Upper lobe of right lung (tissue), 1 donor: ENCODE results near the gene TMTC1. TPM values are rescaled to one million over a fixed set of nuclear protein-coding genes. Genes with fewer than 3 reads are reported as not detected.
A peak's percentile ranks its signal among the peaks of the same experiment; 100 is the strongest.

Experiments
- ATAC-seq: fragments of 200-7000 bp; cut with Tn5 transposase; one replicate; pipeline ENCODE4 v1.9.1; 2020; ENCODE audit warnings: mild to moderate bottlenecking, moderate library complexity
- DNase-seq: peaks from one replicate; pipeline ENCODE4 v3.0.0-alpha.2; 2020
- H3K27ac ChIP-seq: fragments of 200-600 bp; one replicate; pipeline ENCODE4 v1.8.0; 2022
- H3K27me3 ChIP-seq: fragments of 200-600 bp; one replicate; pipeline ENCODE4 v1.8.0; 2022; ENCODE audit warnings: mild to moderate bottlenecking
- H3K36me3 ChIP-seq: fragments of 200-600 bp; one replicate; pipeline ENCODE4 v1.8.0; 2022
- H3K4me1 ChIP-seq: fragments of 200-600 bp; one replicate; pipeline ENCODE4 v1.8.0; 2022
- H3K4me3 ChIP-seq: fragments of 200-600 bp; one replicate; pipeline ENCODE4 v1.8.0; 2022; ENCODE audit warnings: mild to moderate bottlenecking
- H3K9me3 ChIP-seq: fragments of 200-600 bp; one replicate; pipeline ENCODE4 v1.8.0; 2022
- intact Hi-C: fragments of 100-400 bp; cut with DNase I; formaldehyde crosslinking; loops from one replicate; pipeline ENCODE4 v1.11.0; 2022
- total RNA-seq: library from RNA; stranded (reverse); fragmentation: NEBNext Ultra II Directional; extraction: Animal tissue kit (Norgen Biotek cat#: 25700); gene quantifications from one replicate; pipeline ENCODE4 v1.2.1, GENCODE V29; 2021
- TF ChIP-seq, protein P1 (sequence below): fragments of 200-600 bp; IDR thresholded peaks from one replicate; pipeline ENCODE4 v1.8.0; 2022; ENCODE audit warnings: antibody characterized with exemption
- donor health status: DM: no; HTN: yes; CAD: no; lungs with severe emphysema.

Gene TMTC1
- total RNA-seq, 1 donor from 2014 or later, result 37.4 TPM

DNA sequence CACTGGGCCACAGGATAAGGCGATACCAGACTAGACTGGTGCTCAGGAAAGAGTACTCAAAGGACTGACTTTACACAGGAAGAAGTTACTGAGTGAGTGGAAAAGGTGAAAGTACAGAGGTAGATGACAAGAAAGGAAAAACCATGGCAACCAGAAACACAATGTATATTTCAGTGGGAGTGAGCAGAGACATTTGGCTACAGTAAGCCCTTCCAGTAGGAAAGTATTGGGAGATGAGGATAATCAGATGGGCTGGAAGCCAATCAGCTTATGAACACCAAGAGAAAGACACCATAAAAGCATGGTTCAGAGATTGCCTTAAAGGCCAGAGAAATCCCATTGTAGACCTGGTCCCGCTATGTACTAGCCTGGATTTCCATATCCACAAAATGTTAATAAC, 51.6 kb downstream of the TMTC1 start:
- Histone ChIP-seq H3K27me3 (no peaks in the 10 kb centered on the region), H3K36me3 (no peaks in the 10 kb centered on the region), H3K4me3 (no peak overlapping the region), H3K27ac (no peak overlapping the region), H3K4me1 (no peaks in the 10 kb centered on the region), H3K9me3 (no peaks in the 10 kb centered on the region)
- intact Hi-C loops, result no loop called here
- DNase-seq (no peak), ATAC-seq (no peak)
- TF ChIP-seq, protein P1, sequence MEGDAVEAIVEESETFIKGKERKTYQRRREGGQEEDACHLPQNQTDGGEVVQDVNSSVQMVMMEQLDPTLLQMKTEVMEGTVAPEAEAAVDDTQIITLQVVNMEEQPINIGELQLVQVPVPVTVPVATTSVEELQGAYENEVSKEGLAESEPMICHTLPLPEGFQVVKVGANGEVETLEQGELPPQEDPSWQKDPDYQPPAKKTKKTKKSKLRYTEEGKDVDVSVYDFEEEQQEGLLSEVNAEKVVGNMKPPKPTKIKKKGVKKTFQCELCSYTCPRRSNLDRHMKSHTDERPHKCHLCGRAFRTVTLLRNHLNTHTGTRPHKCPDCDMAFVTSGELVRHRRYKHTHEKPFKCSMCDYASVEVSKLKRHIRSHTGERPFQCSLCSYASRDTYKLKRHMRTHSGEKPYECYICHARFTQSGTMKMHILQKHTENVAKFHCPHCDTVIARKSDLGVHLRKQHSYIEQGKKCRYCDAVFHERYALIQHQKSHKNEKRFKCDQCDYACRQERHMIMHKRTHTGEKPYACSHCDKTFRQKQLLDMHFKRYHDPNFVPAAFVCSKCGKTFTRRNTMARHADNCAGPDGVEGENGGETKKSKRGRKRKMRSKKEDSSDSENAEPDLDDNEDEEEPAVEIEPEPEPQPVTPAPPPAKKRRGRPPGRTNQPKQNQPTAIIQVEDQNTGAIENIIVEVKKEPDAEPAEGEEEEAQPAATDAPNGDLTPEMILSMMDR, result no peak

DNA sequence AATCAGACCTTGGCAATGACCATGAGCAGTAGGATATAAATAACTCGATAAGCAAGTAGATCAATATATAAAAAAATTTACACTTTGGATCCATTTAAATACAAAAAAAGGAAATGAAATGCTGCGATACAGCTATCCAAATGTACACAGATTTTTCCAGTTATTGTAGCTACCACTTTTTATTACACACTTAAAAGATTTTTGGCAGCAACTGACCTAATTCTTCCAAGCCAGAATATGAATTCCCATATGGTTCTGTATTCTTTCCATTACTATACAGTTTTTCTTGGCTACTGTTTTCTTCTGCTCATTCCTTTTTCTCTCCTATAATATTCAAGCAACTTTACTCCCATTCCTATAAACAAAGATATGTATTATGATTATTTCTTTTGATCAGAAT, 52.2 kb downstream of the TMTC1 start:
- intact Hi-C loops, result no loop called here
- Histone ChIP-seq H3K27ac (no peak overlapping the region), H3K4me3 (no peak overlapping the region), H3K4me1 (no peaks in the 10 kb centered on the region), H3K36me3 (no peaks in the 10 kb centered on the region), H3K27me3 (no peaks in the 10 kb centered on the region), H3K9me3 (no peaks in the 10 kb centered on the region)
- DNase-seq (no peak), ATAC-seq (no peak)
- TF ChIP-seq, protein P1, result no peak

DNA sequence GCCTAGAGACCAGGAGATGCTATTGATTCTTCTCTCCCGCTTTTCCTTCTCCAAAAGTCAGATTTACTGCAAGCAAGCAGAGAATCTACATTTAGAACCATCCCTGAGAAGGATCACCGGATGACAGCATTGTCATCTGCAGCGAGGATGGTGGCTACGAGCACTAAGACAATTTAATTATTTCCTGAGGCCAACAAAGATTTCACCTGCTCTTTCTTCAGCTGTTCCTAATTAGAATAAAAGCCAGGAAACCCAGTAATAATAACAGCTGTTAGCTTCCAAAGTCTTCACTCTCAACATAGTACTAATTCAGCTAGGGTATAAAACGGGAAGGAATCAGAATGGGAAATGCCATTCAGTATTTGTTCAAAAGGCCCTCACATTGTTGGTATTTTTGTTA, 53.3 kb downstream of the TMTC1 start:
- no peaks in the 10 kb centered on the region for H3K4me1 ChIP-seq
- no peak overlapping the region for H3K4me3 ChIP-seq
- no peaks in the 10 kb centered on the region for H3K36me3 ChIP-seq
- no peaks in the 10 kb centered on the region for H3K27me3 ChIP-seq
- no peak overlapping the region for H3K27ac ChIP-seq
- ATAC-seq (no peak), DNase-seq (no peak)
- no peaks in the 10 kb centered on the region for H3K9me3 ChIP-seq
- intact Hi-C loops, result no loop called here
- TF ChIP-seq, protein P1, result no peak

DNA sequence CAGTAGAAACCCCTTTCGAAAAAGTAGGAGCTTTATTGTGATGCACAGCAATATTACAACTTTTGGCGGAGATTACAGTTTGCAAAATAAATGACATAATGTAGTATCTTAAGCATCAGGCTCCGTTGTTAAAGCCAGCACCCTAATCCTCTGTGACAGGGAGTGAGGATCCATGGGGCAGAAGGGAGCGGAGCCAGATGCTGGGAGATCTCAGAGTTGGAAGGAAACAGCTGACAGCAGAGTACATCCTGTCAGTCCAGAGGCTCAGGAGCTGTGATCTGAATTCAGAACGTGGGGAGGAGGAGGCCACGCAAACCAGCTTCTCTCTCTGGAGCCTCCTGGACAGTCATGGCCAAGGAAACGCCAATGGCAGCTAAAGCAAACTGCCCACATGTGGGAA, 55.7 kb downstream of the TMTC1 start:
- Histone ChIP-seq H3K27me3 (no peaks in the 10 kb centered on the region), H3K4me1 (no peaks in the 10 kb centered on the region), H3K9me3 (no peaks in the 10 kb centered on the region), H3K36me3 (no peaks in the 10 kb centered on the region), H3K27ac (no peak overlapping the region), H3K4me3 (no peak overlapping the region)
- ATAC-seq, result no peak
- TF ChIP-seq, protein P1, result no peak
- DNase-seq, result no peak
- intact Hi-C loops, result no loop called here

DNA sequence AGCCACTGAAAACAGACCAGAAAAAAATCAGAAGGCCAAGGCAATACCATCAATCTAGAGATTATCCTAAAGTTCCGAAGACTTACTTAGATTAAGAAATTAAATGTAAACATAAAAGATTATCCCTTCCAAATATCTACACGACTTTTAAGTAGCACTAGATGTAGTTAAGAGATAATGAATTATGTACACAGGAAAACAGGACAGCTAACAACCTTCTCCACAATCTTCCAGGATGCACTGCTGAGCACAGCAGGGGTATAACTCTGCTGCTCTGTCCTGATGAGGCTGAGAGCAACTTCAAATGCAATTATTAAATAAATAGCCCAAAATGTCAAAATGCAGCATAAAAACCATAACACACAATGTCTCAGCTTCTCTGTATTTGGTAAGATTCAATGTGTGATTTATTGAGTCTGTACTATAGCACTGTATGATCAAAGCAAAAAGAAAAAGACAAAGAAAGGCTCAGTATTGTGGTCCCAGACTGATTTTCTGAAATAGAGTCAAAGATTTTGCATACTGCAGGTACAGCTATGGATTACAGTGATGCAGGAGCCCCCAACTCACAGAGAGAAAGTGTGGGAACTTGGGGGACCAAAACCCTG, 56.9 kb downstream of the TMTC1 start:
- Histone ChIP-seq H3K27ac (peak overlapping the region; percentile 68), H3K4me1 (no peaks in the 10 kb centered on the region), H3K4me3 (no peak overlapping the region), H3K9me3 (no peaks in the 10 kb centered on the region), H3K27me3 (no peaks in the 10 kb centered on the region), H3K36me3 (no peaks in the 10 kb centered on the region)
- no peak for DNase-seq
- intact Hi-C loops, result no loop called here
- ATAC-seq, result no peak
- TF ChIP-seq, protein P1, result no peak

DNA sequence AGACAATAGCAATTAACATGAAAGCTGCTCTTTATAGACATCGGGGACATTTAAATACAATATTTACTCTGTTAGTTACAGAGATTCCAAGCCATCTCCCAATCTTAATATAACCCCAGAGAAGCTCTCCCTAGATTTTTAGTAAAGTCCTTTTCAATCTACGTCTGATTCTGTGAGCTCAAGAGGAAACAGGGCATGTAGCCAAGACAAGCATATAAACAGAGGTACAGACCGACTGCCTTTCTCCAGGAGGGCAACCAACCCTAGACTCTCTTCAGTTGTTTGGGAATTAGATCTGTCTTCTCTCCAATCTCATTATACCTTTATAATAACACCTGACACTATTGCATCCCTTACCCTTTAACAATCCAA, 57.4 kb downstream of the TMTC1 start:
- ATAC-seq (no peak), DNase-seq (no peak)
- Histone ChIP-seq H3K4me3 (no peak overlapping the region), H3K36me3 (no peaks in the 10 kb centered on the region), H3K4me1 (no peaks in the 10 kb centered on the region), H3K27ac (peak overlapping the region; percentile 68), H3K27me3 (no peaks in the 10 kb centered on the region), H3K9me3 (no peaks in the 10 kb centered on the region)
- TF ChIP-seq, protein P1, result no peak
- intact Hi-C loops, result no loop called here
